Activated CD8-positive, alpha-beta memory T cell treated with anti-CD3 and anti-CD28 coated beads, Interleukin-2, amount 50 U/mL, for 48 hours (primary cell): ENCODE measurements around the gene KIAA0513.
"Not testable (repeated sequence)": the region's sequence is repeated elsewhere in the genome, so short reads cannot be mapped to it uniquely, and the experiment has no call there.

Experiments used
- DNase-seq: peaks from one replicate; pipeline ENCODE4 v3.0.0-alpha.2; 2020

The KIAA0513 gene

GRCh38 chr16:85123441-85123840, 95.8 kb downstream of the KIAA0513 start:
- not testable (repeated sequence) for DNase-seq

- DNase-seq, result no peak
Observed at GRCh38 chr16:85123891-85124635, 96.5 kb downstream of the KIAA0513 start.

- no peak for DNase-seq
Observed at GRCh38 chr16:85124636-85125346, 97.2 kb downstream of the KIAA0513 start.

- DNase-seq, result no peak
Observed at GRCh38 chr16:85125570-85126393, 98.2 kb downstream of the KIAA0513 start.

GRCh38 chr16:85126394-85126704, 98.8 kb downstream of the KIAA0513 start:
- no peak for DNase-seq

- no peak for DNase-seq
Observed at GRCh38 chr16:85126705-85127378, 99.2 kb downstream of the KIAA0513 start.

- DNase-seq, result no peak
Observed at GRCh38 chr16:85127379-85127723, 99.8 kb downstream of the KIAA0513 start.

GRCh38 chr16:85128079-85128837, 100.7 kb downstream of the KIAA0513 start:
- no peak for DNase-seq

- DNase-seq, result no peak
Observed at GRCh38 chr16:85129876-85130704, 102.5 kb downstream of the KIAA0513 start.

GRCh38 chr16:85130705-85131028, 103.1 kb downstream of the KIAA0513 start:
- DNase-seq, result no peak

- DNase-seq, result no peak
Observed at GRCh38 chr16:85132456-85133289, 105.1 kb downstream of the KIAA0513 start.

GRCh38 chr16:85133290-85133599, 105.7 kb downstream of the KIAA0513 start:
- no peak for DNase-seq

- DNase-seq, result no peak
Observed at GRCh38 chr16:85134076-85134788, 106.6 kb downstream of the KIAA0513 start.

GRCh38 chr16:85134789-85135142, 107.2 kb downstream of the KIAA0513 start:
- no peak for DNase-seq

GRCh38 chr16:85136213-85136701, 108.7 kb downstream of the KIAA0513 start:
- DNase-seq, result no peak

- DNase-seq, result no peak
Observed at GRCh38 chr16:85136702-85137322, 109.2 kb downstream of the KIAA0513 start.

- DNase-seq, result no peak
Observed at GRCh38 chr16:85137323-85138072, 109.9 kb downstream of the KIAA0513 start.

- no peak for DNase-seq
Observed at GRCh38 chr16:85138073-85138824, 110.7 kb downstream of the KIAA0513 start.
